K562 (cell line): ENCODE measurements around the gene PTK7. TPM values are rescaled to one million over a fixed set of nuclear protein-coding genes. Genes with fewer than 3 reads are reported as not detected.

Experiments used
- ATAC-seq: fragments of 200-7000 bp; cut with Tn5 transposase; 3 replicates; pipeline ENCODE4 v1.9.1; 2020; ENCODE audit warnings: moderate library complexity
- BruUV-seq: library from RNA; stranded (reverse); fragments of 400-500 nt; replicated peaks from 2 replicates; lab custom pipeline; 2021; lab: Mats Ljungman, UMichigan
- CTCF ChIA-PET: fragments of 300-600 bp; formaldehyde crosslinking; extraction: SDS; loops from one replicate; lab custom pipeline; 2021; ENCODE audit warnings: low intra/inter-chr PET ratio; lab: Yijun Ruan, JAX
- POLR2A ChIA-PET: fragments of 300-600, 350-650 bp; sonication (Branson Sonifier 250); formaldehyde crosslinking; extraction: SDS; loops from one replicate; lab custom pipeline; 2021; ENCODE audit warnings: antibody characterized with exemption, inconsistent platforms; lab: Yijun Ruan, JAX
- DNase-seq, 4 experiments: peaks; one replicate each; pipeline versions ENCODE4 v3.0.0 to v3.0.0-alpha.2; 2011 to 2018; ENCODE audit warnings: low spot score in 3 of 4, mixed read lengths in 3 of 4; ENCODE audit errors: extremely low read depth in 1 of 4
- FAIRE-seq: peaks from 2 replicates; lab custom pipeline; 2011; peaks lifted over from hg19 to GRCh38; lab: Jason Lieb, UNC
- H2AFZ ChIP-seq: 2 replicates; pipeline ENCODE4 v1.6.0; 2011; ENCODE audit warnings: low read depth, low read length, control low read depth, inconsistent platforms
- H3K27ac ChIP-seq: fragments of 200-600 bp; 3 replicates; pipeline ENCODE4 v1.8.0; 2011; ENCODE audit warnings: low read depth, mild to moderate bottlenecking, control low read depth, inconsistent platforms, low read length, moderate library complexity, mixed read lengths; ENCODE audit errors: extremely low read depth
- H3K27me3 ChIP-seq, 2 experiments: fragments of 300-600 bp in 1 of 2; 2 replicates in 1 of 2; 3 replicates in 1 of 2; pipeline versions ENCODE4 v1.6.0 to v1.8.0; 2011; ENCODE audit warnings: inconsistent platforms in 2 of 2, low read length in 2 of 2, mild to moderate bottlenecking in 1 of 2, mixed read lengths in 1 of 2, moderate library complexity in 1 of 2; ENCODE audit not compliant: control insufficient read depth in 2 of 2, insufficient read depth in 2 of 2
- H3K36me3 ChIP-seq: fragments of 300-600 bp; 3 replicates; pipeline ENCODE4 v1.8.0; 2011; ENCODE audit warnings: mild to moderate bottlenecking, low read length, inconsistent platforms; ENCODE audit not compliant: control insufficient read depth, insufficient read depth
- H3K4me1 ChIP-seq, 2 experiments: fragments of 200-600 bp in 1 of 2; replicated peaks in 1 of 2; 2 replicates in 1 of 2; 3 replicates in 1 of 2; pipeline versions ENCODE4 v1.5.1 to v1.8.0; 2011; ENCODE audit warnings: inconsistent platforms in 2 of 2, low read length in 2 of 2, mild to moderate bottlenecking in 1 of 2, mixed read lengths in 1 of 2, moderate library complexity in 1 of 2; ENCODE audit not compliant: control insufficient read depth in 2 of 2, insufficient read depth in 2 of 2
- H3K4me2 ChIP-seq: 2 replicates; pipeline ENCODE4 v1.6.1; 2011; ENCODE audit warnings: low read length, control low read depth, inconsistent platforms, mixed read lengths; ENCODE audit not compliant: insufficient read depth
- H3K4me3 ChIP-seq: fragments of 200-600 bp; sonication (generic), shearing (Covaris generic); 2 replicates; pipeline ENCODE4 v1.5.1; 2016; ENCODE audit warnings: control low read depth, inconsistent platforms
- H3K79me2 ChIP-seq: fragments of 200-600 bp; 3 replicates; pipeline ENCODE4 v1.8.0; 2011; ENCODE audit warnings: low read length, inconsistent platforms; ENCODE audit not compliant: control insufficient read depth, insufficient read depth
- H3K9ac ChIP-seq, 2 experiments: 2 replicates each; pipeline versions ENCODE4 v1.6.0 to v1.6.1; 2011; ENCODE audit warnings: low read depth in 2 of 2, low read length in 2 of 2, control low read depth in 1 of 2, inconsistent platforms in 1 of 2, mild to moderate bottlenecking in 1 of 2, mixed read lengths in 1 of 2; ENCODE audit not compliant: insufficient read depth in 1 of 2
- H3K9me1 ChIP-seq: one replicate; pipeline ENCODE4 v1.6.0; 2011; ENCODE audit warnings: inconsistent platforms, mild to moderate bottlenecking, low read length, moderate library complexity; ENCODE audit not compliant: control insufficient read depth, insufficient read depth
- H3K9me3 ChIP-seq: replicated peaks from 2 replicates; pipeline ENCODE4 v1.5.1; 2011; ENCODE audit warnings: low read depth, low read length, inconsistent platforms; ENCODE audit not compliant: control insufficient read depth, insufficient read depth
- H4K20me1 ChIP-seq: replicated peaks from 2 replicates; pipeline ENCODE4 v1.6.1; 2011; ENCODE audit warnings: low read length, inconsistent platforms, mixed read lengths; ENCODE audit not compliant: control insufficient read depth, insufficient read depth
- CEBPB ChIP-seq: fragments of 450-650 bp; IDR thresholded peaks from 2 replicates; pipeline ENCODE4 v1.6.1; 2016; ENCODE audit warnings: missing genetic modification characterization, missing compliant biosample characterization
- MEF2D ChIP-seq: conservative IDR thresholded peaks from 2 replicates; pipeline ENCODE4 v1.6.1; 2016; ENCODE audit warnings: low read depth, missing genetic modification characterization, missing compliant biosample characterization
- PYGO2 ChIP-seq: fragments of 450-650 bp; IDR thresholded peaks from 2 replicates; pipeline ENCODE4 v1.6.1; 2016; ENCODE audit warnings: mild to moderate bottlenecking, missing genetic modification characterization, moderate library complexity, missing compliant biosample characterization
- WGBS: fragments of 100-300 bp; shearing (Covaris generic); methylation state at CpG from one replicate; pipeline ENCODE4 v1.1.6; 2016; ENCODE audit warnings: low coverage, mixed read lengths; ENCODE audit not compliant: insufficient coverage; ENCODE audit errors: missing lambda C conversion rate; 5-methylcytosine and 5-hydroxymethylcytosine counted together
- in situ Hi-C: fragments of 300-500 bp; cut with MboI; formaldehyde crosslinking; loops from 4 replicates; pipeline ENCODE4 v1.15.0; 2018; ENCODE audit warnings: inconsistent platforms, mixed read lengths
- intact Hi-C: fragments of 100-400 bp; cut with micrococcal nuclease; formaldehyde crosslinking; loops from 2 replicates; pipeline ENCODE4 v1.14.2; 2022
- polyA plus RNA-seq, 8 experiments: library from polyadenylated mRNA; depleted of rRNA in 4 of 8; stranded (reverse) in 5 of 8; unstranded in 3 of 8; fragments of >200 nt; fragmentation: Nextera tagmentation in 2 of 8; fragmentation: Illumina TruSeq in 1 of 8; extraction: Ambion mirVana in 2 of 8; extraction: Trizol in 1 of 8; gene quantifications; 2 replicates each; pipeline versions ENCODE4 v1.2.1 to v1.2.3, GENCODE V29; 2011 to 2014; ENCODE audit warnings: inconsistent platforms in 1 of 8, missing spikeins in 1 of 8
- total RNA-seq, 7 experiments: library from RNA; depleted of rRNA in 6 of 7; stranded (reverse); fragments of >200 nt in 6 of 7; fragmentation: Illumina TruSeq in 2 of 7; extraction: Trizol in 2 of 7; gene quantifications; 2 replicates each; pipeline versions ENCODE4 v1.2.1 to v1.2.3, GENCODE V29; 2011 to 2021; ENCODE audit warnings: low replicate concordance in 1 of 7
- TF ChIP-seq, protein P1 (sequence below): sonication (generic); IDR thresholded peaks from 2 replicates; pipeline ENCODE4 v1.6.1; 2016
- TF ChIP-seq, protein P2 (sequence below): sonication (generic); formaldehyde crosslinking; IDR thresholded peaks from 2 replicates; pipeline ENCODE4 v1.5.0; 2020; ENCODE audit warnings: missing genetic modification reagents

The PTK7 gene
- total and polyA plus RNA-seq, 9 of the 15 experiments (the other 6 are each of a cell fraction or from before 2014, with no cell fraction given): 0.20 to 6.8 (median 4.2) TPM

DNA sequence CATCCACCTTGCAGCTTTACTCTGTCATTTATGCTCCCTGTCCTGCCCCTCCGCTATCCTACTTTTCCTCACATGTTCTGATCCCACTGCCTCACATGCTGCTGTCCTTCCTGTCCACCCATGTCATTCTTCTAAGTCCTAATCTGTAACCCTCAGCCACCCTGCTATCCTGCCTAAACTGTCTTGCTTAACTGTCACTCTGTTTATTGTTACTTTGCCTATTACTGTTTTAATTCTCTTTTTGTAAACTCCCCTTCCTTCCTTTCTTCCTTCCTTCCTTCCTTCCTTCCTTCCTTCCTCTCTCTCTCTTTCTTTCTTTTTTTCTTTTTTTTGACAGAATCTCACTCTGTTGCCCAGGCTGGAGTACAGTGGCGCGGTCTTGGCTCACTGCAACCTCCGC, 107.3 kb downstream of the PTK7 start (continued):
- TF ChIP-seq, protein P1, sequence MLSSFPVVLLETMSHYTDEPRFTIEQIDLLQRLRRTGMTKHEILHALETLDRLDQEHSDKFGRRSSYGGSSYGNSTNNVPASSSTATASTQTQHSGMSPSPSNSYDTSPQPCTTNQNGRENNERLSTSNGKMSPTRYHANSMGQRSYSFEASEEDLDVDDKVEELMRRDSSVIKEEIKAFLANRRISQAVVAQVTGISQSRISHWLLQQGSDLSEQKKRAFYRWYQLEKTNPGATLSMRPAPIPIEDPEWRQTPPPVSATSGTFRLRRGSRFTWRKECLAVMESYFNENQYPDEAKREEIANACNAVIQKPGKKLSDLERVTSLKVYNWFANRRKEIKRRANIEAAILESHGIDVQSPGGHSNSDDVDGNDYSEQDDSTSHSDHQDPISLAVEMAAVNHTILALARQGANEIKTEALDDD: peak; percentile 44; the same call in 1 of the 2 replicates
- TF ChIP-seq PYGO2 (tag): no peak
- TF ChIP-seq, protein P2, sequence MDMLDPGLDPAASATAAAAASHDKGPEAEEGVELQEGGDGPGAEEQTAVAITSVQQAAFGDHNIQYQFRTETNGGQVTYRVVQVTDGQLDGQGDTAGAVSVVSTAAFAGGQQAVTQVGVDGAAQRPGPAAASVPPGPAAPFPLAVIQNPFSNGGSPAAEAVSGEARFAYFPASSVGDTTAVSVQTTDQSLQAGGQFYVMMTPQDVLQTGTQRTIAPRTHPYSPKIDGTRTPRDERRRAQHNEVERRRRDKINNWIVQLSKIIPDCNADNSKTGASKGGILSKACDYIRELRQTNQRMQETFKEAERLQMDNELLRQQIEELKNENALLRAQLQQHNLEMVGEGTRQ (CRISPR knock-in tag): no peak

DNA sequence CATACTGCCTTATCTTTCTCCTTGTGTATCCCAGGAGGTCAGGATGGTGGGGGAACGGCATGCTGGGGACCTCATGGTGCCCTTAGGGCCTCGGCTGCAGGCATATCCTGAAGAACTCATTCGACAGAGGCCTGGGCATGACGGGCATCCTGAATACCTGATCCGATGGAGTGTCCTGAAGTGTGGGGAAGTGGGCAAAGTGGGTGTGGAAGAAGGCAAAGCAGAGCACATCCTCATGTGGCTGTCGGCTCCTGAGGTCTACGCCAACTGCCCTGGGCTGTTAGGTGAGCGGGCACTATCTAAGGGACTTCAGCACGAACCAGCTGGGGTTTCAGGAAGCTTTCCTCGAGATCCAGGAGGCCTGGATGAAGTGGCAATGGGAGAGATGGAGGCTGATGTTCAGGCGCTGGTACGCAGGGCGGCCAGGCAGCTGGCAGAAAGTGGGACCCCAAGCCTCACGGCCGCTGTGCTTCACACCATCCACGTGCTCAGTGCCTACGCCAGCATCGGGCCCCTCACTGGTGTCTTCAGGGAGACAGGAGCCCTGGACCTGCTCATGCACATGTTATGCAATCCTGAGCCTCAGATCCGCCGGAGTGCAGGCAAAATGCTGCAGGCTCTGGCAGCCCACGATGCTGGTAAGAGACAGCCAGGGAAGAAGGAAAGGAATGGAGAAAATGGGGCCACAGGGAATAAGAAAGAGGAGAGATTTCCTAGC, 108.3 kb downstream of the PTK7 start:
- no peaks in the 10 kb centered on the region for H3K9me1 ChIP-seq
- peak overlapping the region in 1 of 2 experiments; percentile 73; a peak in 2 of 4 replicates for H3K9ac ChIP-seq
- DNase-seq (no peak), FAIRE-seq (no peak), ATAC-seq (no peak)
- WGBS: 89% methylated on average over 21 of the region's 21 CpGs
- no peak overlapping the region for H3K27ac ChIP-seq
- POLR2A ChIA-PET: interaction anchor here (0.7 kb wide), 1 partner anchor 10 kb away, joined by 3 read pairs; no protein-coding TSS in a partner anchor
- CTCF ChIA-PET: no interaction called here
- H3K4me1 ChIP-seq: peaks cover 37 to 45% of the 10 kb centered on the region in 2 experiments
- TF ChIP-seq CEBPB (0 out of 2 replicates have a peak, but pooled peaks have one; percentile 29), MEF2D (no peak)
- no peak overlapping the region for H3K4me3 ChIP-seq
- no peaks in the 10 kb centered on the region for H3K9me3 ChIP-seq
- peaks cover 24% of the 10 kb centered on the region; the same call in 2 of the 3 replicates for H3K79me2 ChIP-seq
- H3K36me3 ChIP-seq: peaks cover 61% of the 10 kb centered on the region; the same call in 2 of the 3 replicates
- BruUV-seq: no TSS peak
- in situ Hi-C loops: no loop called here
- intact Hi-C loops: no loop called here
- no peaks in the 10 kb centered on the region for H4K20me1 ChIP-seq
- H3K4me2 ChIP-seq: peak overlapping the region; percentile 1; the same call in 1 of the 2 replicates
- H3K27me3 ChIP-seq: no peaks in the 10 kb centered on the region
- H2AFZ ChIP-seq: no peak overlapping the region
